HepG2 (cell line): Measurements from ENCODE around the gene SMO. TPM values are rescaled to one million over a fixed set of nuclear protein-coding genes. Genes with fewer than 3 reads are reported as not detected.

Source experiments
- ASH2L ChIP-seq: fragments of 300-600, 200-600 bp; sonication (generic); IDR thresholded peaks from 2 replicates; pipeline ENCODE4 v1.7.0; 2017; ENCODE audit warnings: low read depth, mild to moderate bottlenecking, moderate library complexity, mixed read lengths, low read length; ENCODE audit not compliant: insufficient read length
- CREB1 ChIP-seq, 2 experiments: fragments of 450-650 bp in 1 of 2; IDR thresholded peaks; 2 replicates each; pipeline ENCODE4 v1.6.1; 2016 to 2017; ENCODE audit warnings: control low read depth in 1 of 2, mild to moderate bottlenecking in 1 of 2, missing compliant biosample characterization in 1 of 2, missing genetic modification characterization in 1 of 2
- ESRRA ChIP-seq: sonication (generic); formaldehyde crosslinking; IDR thresholded peaks from 2 replicates; pipeline ENCODE4 v1.5.1; 2020; ENCODE audit warnings: mild to moderate bottlenecking, low read depth, missing genetic modification reagents
- ETV5 ChIP-seq: IDR thresholded peaks from 2 replicates; pipeline ENCODE4 v1.6.1; 2018; ENCODE audit warnings: missing biosample characterization, missing genetic modification reagents, inconsistent platforms, borderline replicate concordance
- GATA4 ChIP-seq: sonication (generic); IDR thresholded peaks from 2 replicates; pipeline ENCODE4 v1.6.1; 2016; ENCODE audit warnings: antibody characterized with exemption, low read depth, borderline replicate concordance
- IRF2 ChIP-seq: IDR thresholded peaks from 2 replicates; pipeline ENCODE4 v1.6.1; 2018; ENCODE audit warnings: missing genetic modification reagents, missing compliant biosample characterization
- NAIF1 ChIP-seq: sonication (generic); formaldehyde crosslinking; IDR thresholded peaks from 2 replicates; pipeline ENCODE4 v1.5.0; 2020; ENCODE audit warnings: mild to moderate bottlenecking, missing genetic modification reagents, borderline replicate concordance
- NCOR1 ChIP-seq: fragments of 200-600 bp; sonication (generic); IDR thresholded peaks from 2 replicates; pipeline ENCODE4 v1.7.0; 2017; ENCODE audit warnings: antibody characterized with exemption, low read length, borderline replicate concordance
- RARA ChIP-seq: IDR thresholded peaks from 2 replicates; pipeline ENCODE4 v1.6.1; 2016; ENCODE audit warnings: missing genetic modification reagents, missing compliant biosample characterization
- RBFOX2 ChIP-seq: fragments of 200-400 bp; formaldehyde crosslinking; IDR thresholded peaks from 2 replicates; pipeline ENCODE4 v1.6.1; 2017; ENCODE audit warnings: low read depth, mild to moderate bottlenecking, low read length
- ZNF138 ChIP-seq: sonication (generic); formaldehyde crosslinking; IDR thresholded peaks from 2 replicates; pipeline ENCODE4 v1.5.0; 2020; ENCODE audit warnings: mild to moderate bottlenecking, low read depth, missing genetic modification reagents
- ZNF335 ChIP-seq: sonication (generic); formaldehyde crosslinking; IDR thresholded peaks from 2 replicates; pipeline ENCODE4 v1.4.0; 2020; ENCODE audit warnings: missing genetic modification reagents
- ZNF343 ChIP-seq: sonication (generic); formaldehyde crosslinking; IDR thresholded peaks from 2 replicates; pipeline ENCODE4 v1.4.0; 2020; ENCODE audit warnings: mild to moderate bottlenecking, missing genetic modification reagents
- ZNF563 ChIP-seq: sonication (generic); formaldehyde crosslinking; IDR thresholded peaks from 2 replicates; pipeline ENCODE4 v1.8.0; 2022; ENCODE audit warnings: mild to moderate bottlenecking, moderate library complexity, missing genetic modification reagents
- ZNF589 ChIP-seq: sonication (generic); formaldehyde crosslinking; conservative IDR thresholded peaks from 2 replicates; pipeline ENCODE4 v1.8.0; 2022; ENCODE audit warnings: mild to moderate bottlenecking, moderate library complexity, missing genetic modification reagents
- ZNF660 ChIP-seq: sonication (generic); formaldehyde crosslinking; IDR thresholded peaks from 2 replicates; pipeline ENCODE4 v1.5.1; 2020; ENCODE audit warnings: mild to moderate bottlenecking, low read depth, missing genetic modification reagents, borderline replicate concordance
- ZNF724P ChIP-seq: sonication (generic); formaldehyde crosslinking; IDR thresholded peaks from 2 replicates; pipeline ENCODE4 v1.8.0; 2022; ENCODE audit warnings: missing genetic modification reagents, borderline replicate concordance
- ZNF761 ChIP-seq: sonication (generic); formaldehyde crosslinking; conservative IDR thresholded peaks from 2 replicates; pipeline ENCODE4 v1.4.0; 2020; ENCODE audit warnings: mild to moderate bottlenecking, missing genetic modification reagents
- polyA plus RNA-seq, 8 experiments: library from polyadenylated mRNA; depleted of rRNA in 3 of 8; stranded (reverse) in 7 of 8; unstranded in 1 of 8; fragments of >200 nt; fragmentation: Illumina TruSeq in 4 of 8; extraction: Trizol in 4 of 8; gene quantifications; 2 replicates each; pipeline versions ENCODE4 v1.2.1 to v1.2.3, GENCODE V29; 2011 to 2016; ENCODE audit warnings: low read depth in 4 of 8, missing spikeins in 1 of 8, mixed read lengths in 1 of 8; ENCODE audit not compliant: insufficient read depth in 1 of 8
- total RNA-seq, 5 experiments: library from RNA; depleted of rRNA; stranded (reverse); fragments of >200 nt; fragmentation: Illumina TruSeq; extraction: Trizol; gene quantifications; 2 replicates each; pipeline ENCODE4 v1.2.3, GENCODE V29; 2016; ENCODE audit warnings: low read depth in 1 of 5
- TF ChIP-seq, protein P1 (sequence below): sonication (generic); formaldehyde crosslinking; IDR thresholded peaks from 2 replicates; pipeline ENCODE4 v1.5.1; 2020; ENCODE audit warnings: mild to moderate bottlenecking, missing genetic modification reagents, borderline replicate concordance
- TF ChIP-seq, protein P2 (sequence below): sonication (generic); formaldehyde crosslinking; conservative IDR thresholded peaks from 2 replicates; pipeline ENCODE4 v1.4.0; 2020; ENCODE audit warnings: missing genetic modification reagents
- TF ChIP-seq, protein P3 (sequence below): sonication (generic); formaldehyde crosslinking; IDR thresholded peaks from 2 replicates; pipeline ENCODE4 v1.4.0; 2020; ENCODE audit warnings: missing genetic modification reagents

The SMO gene
- total and polyA plus RNA-seq, 2 of the 13 experiments (the other 11 are each of a cell fraction or from before 2014, with no cell fraction given) = 23.8 to 32.3 TPM

DNA sequence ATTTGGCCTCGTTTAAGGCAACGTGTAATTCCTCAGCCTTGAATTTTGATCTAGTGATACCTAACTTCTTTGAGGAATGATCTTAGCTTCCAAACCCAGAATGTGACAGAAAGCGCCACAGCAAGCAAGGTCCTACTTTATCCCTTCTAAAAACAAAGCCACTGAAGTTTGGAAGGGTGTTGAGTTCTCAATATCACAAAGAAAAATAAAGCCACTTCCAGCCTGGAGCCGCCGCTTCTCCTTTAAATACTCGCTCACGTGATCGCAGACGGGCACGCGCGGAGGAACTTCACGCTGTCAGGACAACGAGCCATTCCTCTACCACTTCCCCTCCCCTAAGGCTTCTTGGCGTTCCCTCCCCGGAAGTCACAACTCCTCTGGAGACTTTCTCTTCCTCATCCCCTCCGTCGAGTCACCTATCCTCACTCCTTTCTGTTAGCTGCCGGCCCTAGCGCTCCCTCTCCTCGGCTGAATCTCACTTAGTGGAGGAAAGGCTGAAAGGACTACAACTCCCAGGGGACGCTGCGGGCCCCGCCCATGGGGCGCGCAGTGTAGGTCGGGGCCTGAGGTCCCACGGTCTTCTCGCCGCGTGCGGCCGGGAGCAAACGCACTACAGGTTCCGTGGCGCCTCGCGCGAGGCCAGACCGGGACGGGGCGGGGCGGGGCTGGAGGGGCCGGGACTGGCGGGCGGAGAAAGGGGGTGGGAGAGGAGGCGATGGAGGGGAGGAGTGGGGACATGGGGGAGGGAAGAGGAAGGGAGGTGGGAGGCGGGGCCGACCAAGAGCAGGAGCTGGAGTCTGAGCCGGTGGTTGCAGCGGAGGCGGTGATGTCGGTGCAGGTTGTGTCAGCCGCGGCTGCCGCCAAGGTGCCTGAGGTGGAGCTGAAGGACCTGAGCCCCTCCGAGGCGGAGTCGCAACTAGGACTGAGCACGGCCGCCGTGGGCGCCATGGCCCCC, 36.1 kb downstream of the SMO start, which contains the start of gene AHCYL2 (continued):
- TF ChIP-seq, protein P1, sequence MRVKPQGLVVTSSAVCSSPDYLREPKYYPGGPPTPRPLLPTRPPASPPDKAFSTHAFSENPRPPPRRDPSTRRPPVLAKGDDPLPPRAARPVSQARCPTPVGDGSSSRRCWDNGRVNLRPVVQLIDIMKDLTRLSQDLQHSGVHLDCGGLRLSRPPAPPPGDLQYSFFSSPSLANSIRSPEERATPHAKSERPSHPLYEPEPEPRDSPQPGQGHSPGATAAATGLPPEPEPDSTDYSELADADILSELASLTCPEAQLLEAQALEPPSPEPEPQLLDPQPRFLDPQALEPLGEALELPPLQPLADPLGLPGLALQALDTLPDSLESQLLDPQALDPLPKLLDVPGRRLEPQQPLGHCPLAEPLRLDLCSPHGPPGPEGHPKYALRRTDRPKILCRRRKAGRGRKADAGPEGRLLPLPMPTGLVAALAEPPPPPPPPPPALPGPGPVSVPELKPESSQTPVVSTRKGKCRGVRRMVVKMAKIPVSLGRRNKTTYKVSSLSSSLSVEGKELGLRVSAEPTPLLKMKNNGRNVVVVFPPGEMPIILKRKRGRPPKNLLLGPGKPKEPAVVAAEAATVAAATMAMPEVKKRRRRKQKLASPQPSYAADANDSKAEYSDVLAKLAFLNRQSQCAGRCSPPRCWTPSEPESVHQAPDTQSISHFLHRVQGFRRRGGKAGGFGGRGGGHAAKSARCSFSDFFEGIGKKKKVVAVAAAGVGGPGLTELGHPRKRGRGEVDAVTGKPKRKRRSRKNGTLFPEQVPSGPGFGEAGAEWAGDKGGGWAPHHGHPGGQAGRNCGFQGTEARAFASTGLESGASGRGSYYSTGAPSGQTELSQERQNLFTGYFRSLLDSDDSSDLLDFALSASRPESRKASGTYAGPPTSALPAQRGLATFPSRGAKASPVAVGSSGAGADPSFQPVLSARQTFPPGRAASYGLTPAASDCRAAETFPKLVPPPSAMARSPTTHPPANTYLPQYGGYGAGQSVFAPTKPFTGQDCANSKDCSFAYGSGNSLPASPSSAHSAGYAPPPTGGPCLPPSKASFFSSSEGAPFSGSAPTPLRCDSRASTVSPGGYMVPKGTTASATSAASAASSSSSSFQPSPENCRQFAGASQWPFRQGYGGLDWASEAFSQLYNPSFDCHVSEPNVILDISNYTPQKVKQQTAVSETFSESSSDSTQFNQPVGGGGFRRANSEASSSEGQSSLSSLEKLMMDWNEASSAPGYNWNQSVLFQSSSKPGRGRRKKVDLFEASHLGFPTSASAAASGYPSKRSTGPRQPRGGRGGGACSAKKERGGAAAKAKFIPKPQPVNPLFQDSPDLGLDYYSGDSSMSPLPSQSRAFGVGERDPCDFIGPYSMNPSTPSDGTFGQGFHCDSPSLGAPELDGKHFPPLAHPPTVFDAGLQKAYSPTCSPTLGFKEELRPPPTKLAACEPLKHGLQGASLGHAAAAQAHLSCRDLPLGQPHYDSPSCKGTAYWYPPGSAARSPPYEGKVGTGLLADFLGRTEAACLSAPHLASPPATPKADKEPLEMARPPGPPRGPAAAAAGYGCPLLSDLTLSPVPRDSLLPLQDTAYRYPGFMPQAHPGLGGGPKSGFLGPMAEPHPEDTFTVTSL (CRISPR knock-in tag) = no peak
- no peak for TF ChIP-seq ZNF761
- TF ChIP-seq ZNF335 (CRISPR knock-in tag) = 0 out of 2 replicates have a peak, but pooled peaks have one; percentile 26
- TF ChIP-seq ZNF138 (CRISPR knock-in tag) = no peak
- 0 out of 2 replicates have a peak, but pooled peaks have one; percentile 16 for TF ChIP-seq NAIF1 (CRISPR knock-in tag)
- no peak for TF ChIP-seq GATA4
- TF ChIP-seq ESRRA (CRISPR knock-in tag) = no peak; the same call in 1 of the 2 replicates
- no peak for TF ChIP-seq ZNF563 (CRISPR knock-in tag)
- TF ChIP-seq ZNF724P = no peak
- TF ChIP-seq NCOR1 = peak; percentile 48; the same call in 1 of the 2 replicates
- no peak; the same call in 1 of the 2 replicates for TF ChIP-seq ETV5 (CRISPR knock-in tag)
- no peak for TF ChIP-seq ZNF589 (CRISPR knock-in tag)
- peak; percentile 43; the same call in 1 of the 2 replicates for TF ChIP-seq CREB1 (IDR thresholded peaks at IDR 0.05)
- TF ChIP-seq CREB1 (CRISPR knock-in tag; IDR thresholded peaks at IDR 0.05) = peak; percentile 86
- peak; percentile 75 for TF ChIP-seq RBFOX2
- no peak for TF ChIP-seq ZNF660 (CRISPR knock-in tag)
- TF ChIP-seq, protein P2, sequence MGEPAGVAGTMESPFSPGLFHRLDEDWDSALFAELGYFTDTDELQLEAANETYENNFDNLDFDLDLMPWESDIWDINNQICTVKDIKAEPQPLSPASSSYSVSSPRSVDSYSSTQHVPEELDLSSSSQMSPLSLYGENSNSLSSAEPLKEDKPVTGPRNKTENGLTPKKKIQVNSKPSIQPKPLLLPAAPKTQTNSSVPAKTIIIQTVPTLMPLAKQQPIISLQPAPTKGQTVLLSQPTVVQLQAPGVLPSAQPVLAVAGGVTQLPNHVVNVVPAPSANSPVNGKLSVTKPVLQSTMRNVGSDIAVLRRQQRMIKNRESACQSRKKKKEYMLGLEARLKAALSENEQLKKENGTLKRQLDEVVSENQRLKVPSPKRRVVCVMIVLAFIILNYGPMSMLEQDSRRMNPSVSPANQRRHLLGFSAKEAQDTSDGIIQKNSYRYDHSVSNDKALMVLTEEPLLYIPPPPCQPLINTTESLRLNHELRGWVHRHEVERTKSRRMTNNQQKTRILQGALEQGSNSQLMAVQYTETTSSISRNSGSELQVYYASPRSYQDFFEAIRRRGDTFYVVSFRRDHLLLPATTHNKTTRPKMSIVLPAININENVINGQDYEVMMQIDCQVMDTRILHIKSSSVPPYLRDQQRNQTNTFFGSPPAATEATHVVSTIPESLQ (CRISPR knock-in tag) = no peak
- TF ChIP-seq ASH2L = peak; percentile 70
- TF ChIP-seq ZNF343 (CRISPR knock-in tag) = 0 out of 2 replicates have a peak, but pooled peaks have one; percentile 20
- TF ChIP-seq, protein P3, sequence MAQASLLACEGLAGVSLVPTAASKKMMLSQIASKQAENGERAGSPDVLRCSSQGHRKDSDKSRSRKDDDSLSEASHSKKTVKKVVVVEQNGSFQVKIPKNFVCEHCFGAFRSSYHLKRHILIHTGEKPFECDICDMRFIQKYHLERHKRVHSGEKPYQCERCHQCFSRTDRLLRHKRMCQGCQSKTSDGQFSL = no peak
- TF ChIP-seq IRF2 (CRISPR knock-in tag) = peak; percentile 89
- no peak for TF ChIP-seq RARA (CRISPR knock-in tag)
